ENCODE results near the gene ZNF185. TPM values are rescaled to one million over a fixed set of nuclear protein-coding genes. Genes with fewer than 3 reads are reported as not detected.

ZNF185 gene
- total RNA-seq, 1 experiment from 2014 or later, result 15.8 TPM

- TF ChIP-seq REST (IDR thresholded peaks at IDR 0.05; ENCODE audit: low read depth) (no peak), ATF3 (IDR thresholded peaks at IDR 0.05) (no peak), ZNF274 (IDR thresholded peaks at IDR 0.05; ENCODE audit: low read depth, low read length) (no peak)
Observed at GRCh38 chrX:152932598-152933175, 34.8 kb downstream of the ZNF185 start (continued).

GRCh38 chrX:152936306-152936705 is 38.4 kb downstream of the ZNF185 start:
- no peak for ATAC-seq
- H2AFZ ChIP-seq (ENCODE audit: low read depth, low read length, poor library complexity, severe bottlenecking), result no peak overlapping the region
- no peaks in the 10 kb centered on the region for H3K79me2 ChIP-seq (ENCODE audit: insufficient read depth, low read length)
- DNase-seq (ENCODE audit: low read depth, low spot score), result no peak
- RAD21 ChIA-PET (ENCODE audit: low non-redundant PET in 1 of 2, low total read pairs in 2 of 2, uncharacterized antibody in 2 of 2, unreplicated experiment in 2 of 2), result no interaction called here
- no peaks in the 10 kb centered on the region for H3K27me3 ChIP-seq (ENCODE audit: insufficient read depth, low read length)
- H3K4me3 ChIP-seq (replicated peaks in 1 of 2; ENCODE audit: low read depth in 1 of 2, low read length in 2 of 2), result no peak overlapping the region
- H3K4me1 ChIP-seq (ENCODE audit: control insufficient read depth in 1 of 2, insufficient read depth in 2 of 2, low read length in 2 of 2), result no peaks in the 10 kb centered on the region; a peak in 1 of 4 replicates
- H3K36me3 ChIP-seq (ENCODE audit: control insufficient read depth in 1 of 2, insufficient read depth in 2 of 2, low read length in 2 of 2), result no peaks in the 10 kb centered on the region
- BruUV-seq (replicated peaks), result no TSS peak
- POLR2A ChIA-PET, result no interaction called here
- H3K9me3 ChIP-seq (ENCODE audit: control insufficient read depth in 1 of 2, insufficient read depth in 1 of 2, low read depth in 1 of 2, low read length in 2 of 2), result no peaks in the 10 kb centered on the region
- CTCF ChIA-PET, result no interaction called here
- intact Hi-C loops (cut with micrococcal nuclease), result no loop called here
- H3K9ac ChIP-seq (ENCODE audit: low read length), result no peak overlapping the region
- H3K9me2 ChIP-seq (ENCODE audit: insufficient read depth), result no peaks in the 10 kb centered on the region
- no peaks in the 10 kb centered on the region for H4K20me1 ChIP-seq (ENCODE audit: insufficient read depth)
- no peak overlapping the region for H3K27ac ChIP-seq (ENCODE audit: low read depth, low read length)
- H3K4me2 ChIP-seq (ENCODE audit: low read length), result no peak overlapping the region
- TF ChIP-seq RAD21 (IDR thresholded peaks at IDR 0.05; ENCODE audit: low read depth), result no peak
- TF ChIP-seq SRF (IDR thresholded peaks at IDR 0.05; ENCODE audit: low read depth), result no peak
- TF ChIP-seq ZNF274 (IDR thresholded peaks at IDR 0.05; ENCODE audit: low read depth, low read length), result no peak
- TF ChIP-seq SP1 (IDR thresholded peaks at IDR 0.05; ENCODE audit: low read depth), result no peak
- TF ChIP-seq MAX (IDR thresholded peaks at IDR 0.05), result no peak
- no peak for TF ChIP-seq ZBTB33 (IDR thresholded peaks at IDR 0.05; ENCODE audit: extremely low read depth, insufficient replicate concordance, low read length)
- TF ChIP-seq POLR2A (IDR thresholded peaks at IDR 0.05; ENCODE audit: borderline replicate concordance, extremely low read depth, insufficient read depth, insufficient read length), result no peak
- no peak for TF ChIP-seq EZH2phosphoT487 (IDR thresholded peaks at IDR 0.05; ENCODE audit: borderline replicate concordance)
- no peak for TF ChIP-seq CBX3 (IDR thresholded peaks at IDR 0.05; ENCODE audit: low read depth)
- no peak for TF ChIP-seq EGR1 (IDR thresholded peaks at IDR 0.05; ENCODE audit: low read depth)
- TF ChIP-seq EZH2 (IDR thresholded peaks at IDR 0.05), result no peak
- no peak for TF ChIP-seq ATF3 (IDR thresholded peaks at IDR 0.05)
- no peak for TF ChIP-seq POLR2AphosphoS5 (IDR thresholded peaks at IDR 0.05; ENCODE audit: low read depth, low read length)
- TF ChIP-seq SIN3A (IDR thresholded peaks at IDR 0.05; ENCODE audit: low read depth), result no peak
- no peak for TF ChIP-seq CEBPB (IDR thresholded peaks at IDR 0.05; ENCODE audit: low read depth)

All from HCT116 (cell line).